ENCODE results near the gene CRYGB. TPM values are rescaled to one million over a fixed set of nuclear protein-coding genes. Genes with fewer than 3 reads are reported as not detected.
"Not testable (repeated sequence)": the region's sequence is repeated elsewhere in the genome, so short reads cannot be mapped to it uniquely, and the experiment has no call there.

Gene CRYGB
- total and polyA plus RNA-seq, 2 donors (not counting 3 experiments of a cell fraction or from before 2014, with no cell fraction given) = not detected

- DNase-seq (ENCODE audit: low read depth, low spot score) (no peak), FAIRE-seq (no peak)
- no peak overlapping the region for H3K4me3 ChIP-seq (replicated peaks in 1 of 3; ENCODE audit: insufficient read depth in 1 of 3, low read depth in 1 of 3, low read length in 3 of 3)
- no TSS peak for BruUV-seq (replicated peaks)
- TF ChIP-seq, protein P1, sequence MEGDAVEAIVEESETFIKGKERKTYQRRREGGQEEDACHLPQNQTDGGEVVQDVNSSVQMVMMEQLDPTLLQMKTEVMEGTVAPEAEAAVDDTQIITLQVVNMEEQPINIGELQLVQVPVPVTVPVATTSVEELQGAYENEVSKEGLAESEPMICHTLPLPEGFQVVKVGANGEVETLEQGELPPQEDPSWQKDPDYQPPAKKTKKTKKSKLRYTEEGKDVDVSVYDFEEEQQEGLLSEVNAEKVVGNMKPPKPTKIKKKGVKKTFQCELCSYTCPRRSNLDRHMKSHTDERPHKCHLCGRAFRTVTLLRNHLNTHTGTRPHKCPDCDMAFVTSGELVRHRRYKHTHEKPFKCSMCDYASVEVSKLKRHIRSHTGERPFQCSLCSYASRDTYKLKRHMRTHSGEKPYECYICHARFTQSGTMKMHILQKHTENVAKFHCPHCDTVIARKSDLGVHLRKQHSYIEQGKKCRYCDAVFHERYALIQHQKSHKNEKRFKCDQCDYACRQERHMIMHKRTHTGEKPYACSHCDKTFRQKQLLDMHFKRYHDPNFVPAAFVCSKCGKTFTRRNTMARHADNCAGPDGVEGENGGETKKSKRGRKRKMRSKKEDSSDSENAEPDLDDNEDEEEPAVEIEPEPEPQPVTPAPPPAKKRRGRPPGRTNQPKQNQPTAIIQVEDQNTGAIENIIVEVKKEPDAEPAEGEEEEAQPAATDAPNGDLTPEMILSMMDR (IDR thresholded peaks at IDR 0.05; ENCODE audit: extremely low read depth in 1 of 2, insufficient read depth in 1 of 2, low read depth in 1 of 2, low read length in 2 of 2) = no peak
- TF ChIP-seq MYC (IDR thresholded peaks at IDR 0.05; ENCODE audit: low read depth, low read length) (no peak), GATA2 (IDR thresholded peaks at IDR 0.05; ENCODE audit: insufficient read depth, insufficient read length, low read depth, low read length) (no peak), MAX (IDR thresholded peaks at IDR 0.05; ENCODE audit: insufficient read depth, insufficient read length) (no peak), POLR2AphosphoS5 (IDR thresholded peaks at IDR 0.05; ENCODE audit: insufficient read depth, low read depth, low read length) (no peak), EZH2 (IDR thresholded peaks at IDR 0.05; ENCODE audit: borderline replicate concordance, low read depth, low read length, severe bottlenecking) (no peak), POLR2A (IDR thresholded peaks at IDR 0.05; ENCODE audit: low read depth, low read length) (no peak), JUN (IDR thresholded peaks at IDR 0.05; ENCODE audit: borderline replicate concordance, insufficient read depth, insufficient read length, low read depth) (no peak), FOS (IDR thresholded peaks at IDR 0.05; ENCODE audit: borderline replicate concordance, insufficient read depth, low read length) (no peak)
- POLR2A ChIA-PET = no interaction called here
- dilution Hi-C loops (cut with MboI; ENCODE audit: extremely low pct_ligation_motif_present, low sequenced_read_pairs) (no loop called here), intact Hi-C loops (cut with micrococcal nuclease) (no loop called here)
- CTCF ChIA-PET = no interaction called here
- no peaks in the 10 kb centered on the region for H3K36me3 ChIP-seq (ENCODE audit: control insufficient read depth in 2 of 2, extremely low read depth in 1 of 2, insufficient read depth in 2 of 2, low read length in 2 of 2)
- H3K9ac ChIP-seq (replicated peaks; ENCODE audit: extremely low read depth, insufficient read depth, low read length) = no peak overlapping the region
- no peaks in the 10 kb centered on the region for H3K9me3 ChIP-seq (replicated peaks; ENCODE audit: control insufficient read depth, insufficient read depth, low read length)
- H2AFZ ChIP-seq (ENCODE audit: low read depth, low read length) = no peak overlapping the region
- no peaks in the 10 kb centered on the region for H4K20me1 ChIP-seq (replicated peaks; ENCODE audit: control insufficient read depth, extremely low read depth, insufficient read depth, low read length)
- H3K27ac ChIP-seq (ENCODE audit: insufficient read depth, low read depth, low read length) = no peak overlapping the region
- H3K27me3 ChIP-seq (ENCODE audit: control insufficient read depth in 2 of 2, insufficient read depth in 2 of 2, low read length in 2 of 2) = peaks cover 2 to 9% of the 10 kb centered on the region in 2 experiments
- H3K4me1 ChIP-seq (ENCODE audit: control insufficient read depth, extremely low read depth, insufficient read depth, low read length) = no peaks in the 10 kb centered on the region
- no peaks in the 10 kb centered on the region for H3K79me2 ChIP-seq (ENCODE audit: control insufficient read depth, insufficient read depth, low read length)
- H3K4me2 ChIP-seq (ENCODE audit: insufficient read depth, low read length) = no peak overlapping the region
- H3K9me1 ChIP-seq (replicated peaks; ENCODE audit: control insufficient read depth, extremely low read depth, insufficient read depth, low read length) = no peaks in the 10 kb centered on the region
Observed at GRCh38 chr2:208118918-208119317, 27.0 kb downstream of the CRYGB start.

DNA sequence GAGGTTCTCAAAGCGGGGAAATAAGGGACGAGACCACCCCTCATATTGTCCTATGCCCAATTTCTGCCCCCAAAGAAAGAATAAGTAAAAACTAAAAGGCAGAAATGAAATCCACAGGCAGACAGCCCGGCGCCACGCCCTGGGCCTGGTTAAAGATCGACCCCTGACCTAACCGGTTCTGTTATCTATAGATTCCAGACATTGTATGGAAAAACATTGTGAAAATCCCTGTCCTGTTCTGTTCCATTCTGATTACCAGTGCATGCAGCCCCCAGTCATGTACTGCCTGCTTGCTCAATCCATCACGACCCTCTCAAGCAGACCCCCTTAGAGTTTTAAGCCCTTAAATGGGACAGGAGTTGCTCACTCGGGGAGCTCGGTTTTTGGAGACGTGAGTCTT, 28.6 kb downstream of the CRYGB start:
- H3K9me1 ChIP-seq (replicated peaks; ENCODE audit: control insufficient read depth, extremely low read depth, insufficient read depth, low read length); DNase-seq (ENCODE audit: low read depth, low spot score); dilution Hi-C loops (cut with MboI; ENCODE audit: extremely low pct_ligation_motif_present, low sequenced_read_pairs); H3K36me3 ChIP-seq (ENCODE audit: control insufficient read depth in 2 of 2, extremely low read depth in 1 of 2, insufficient read depth in 2 of 2, low read length in 2 of 2); H3K9ac ChIP-seq (replicated peaks; ENCODE audit: extremely low read depth, insufficient read depth, low read length); H3K9me3 ChIP-seq (replicated peaks; ENCODE audit: control insufficient read depth, insufficient read depth, low read length); H2AFZ ChIP-seq (ENCODE audit: low read depth, low read length); H3K27ac ChIP-seq (ENCODE audit: insufficient read depth, low read depth, low read length); intact Hi-C loops (cut with micrococcal nuclease); H3K79me2 ChIP-seq (ENCODE audit: control insufficient read depth, insufficient read depth, low read length); POLR2A ChIA-PET; FAIRE-seq; H4K20me1 ChIP-seq (replicated peaks; ENCODE audit: control insufficient read depth, extremely low read depth, insufficient read depth, low read length); BruUV-seq (replicated peaks); H3K4me2 ChIP-seq (ENCODE audit: insufficient read depth, low read length); CTCF ChIA-PET; H3K4me1 ChIP-seq (ENCODE audit: control insufficient read depth, extremely low read depth, insufficient read depth, low read length); H3K4me3 ChIP-seq (replicated peaks in 1 of 3; ENCODE audit: insufficient read depth in 1 of 3, low read depth in 1 of 3, low read length in 3 of 3): not testable (repeated sequence)
- H3K27me3 ChIP-seq (ENCODE audit: control insufficient read depth in 2 of 2, insufficient read depth in 2 of 2, low read length in 2 of 2) = peaks cover 11 to 18% of the 10 kb centered on the region in 2 experiments

All from endothelial cell of umbilical vein (primary cell).